Smooth muscle cell (in vitro differentiated cells): ENCODE measurements around the gene SERTAD3. TPM values are rescaled to one million over a fixed set of nuclear protein-coding genes. Genes with fewer than 3 reads are reported as not detected.

Source experiments
- DNase-seq: peaks from one replicate; lab custom pipeline; 2025; ENCODE audit not compliant: unreplicated experiment; lab: John Stamatoyannopoulos, UW
- H2AFZ ChIP-seq: fragments of 200-600 bp; sonication (generic); 2 replicates; pipeline ENCODE4 v1.6.0; 2016; ENCODE audit warnings: antibody characterized with exemption, low read depth, mild to moderate bottlenecking
- H3F3A ChIP-seq: fragments of 200-600 bp; sonication (generic); 2 replicates; pipeline ENCODE4 v1.6.0; 2017; ENCODE audit warnings: antibody characterized with exemption, low read depth
- H3K27ac ChIP-seq: fragments of 200-600 bp; sonication (generic); 2 replicates; pipeline ENCODE4 v1.5.1; 2016; ENCODE audit warnings: low read depth, mild to moderate bottlenecking
- H3K27me3 ChIP-seq: fragments of 200-600 bp; sonication (generic); 2 replicates; pipeline ENCODE4 v1.6.1; 2016; ENCODE audit warnings: low read depth, mild to moderate bottlenecking
- H3K36me3 ChIP-seq: fragments of 200-600 bp; sonication (generic); 2 replicates; pipeline ENCODE4 v1.5.1; 2016; ENCODE audit warnings: low read depth
- H3K4me1 ChIP-seq: fragments of 200-600 bp; sonication (generic); 2 replicates; pipeline ENCODE4 v1.5.1; 2016; ENCODE audit warnings: low read depth
- H3K4me2 ChIP-seq: fragments of 200-600 bp; sonication (generic); 2 replicates; pipeline ENCODE4 v1.6.0; 2016; ENCODE audit warnings: mild to moderate bottlenecking
- H3K4me3 ChIP-seq: fragments of 200-600 bp; sonication (generic); 2 replicates; pipeline ENCODE4 v1.5.1; 2016; ENCODE audit warnings: mild to moderate bottlenecking
- H3K79me2 ChIP-seq: fragments of 200-600 bp; sonication (generic); 2 replicates; pipeline ENCODE4 v1.6.0; 2016; ENCODE audit warnings: low read depth, mild to moderate bottlenecking
- H3K9ac ChIP-seq: fragments of 200-600 bp; sonication (generic); 2 replicates; pipeline ENCODE4 v1.6.0; 2016; ENCODE audit warnings: low read depth
- H3K9me3 ChIP-seq: fragments of 200-600 bp; sonication (generic); replicated peaks from 2 replicates; pipeline ENCODE4 v1.5.1; 2016; ENCODE audit warnings: low read depth
- H4K20me1 ChIP-seq: fragments of 200-600 bp; sonication (generic); 2 replicates; pipeline ENCODE4 v1.6.0; 2016; ENCODE audit warnings: low read depth
- CTCF ChIP-seq: fragments of 200-600 bp; sonication (generic); IDR thresholded peaks from 2 replicates; pipeline ENCODE4 v1.5.1; 2017; ENCODE audit warnings: borderline replicate concordance, mild to moderate bottlenecking, antibody characterized with exemption; ENCODE audit not compliant: insufficient read depth, poor library complexity, severe bottlenecking
- WGBS: methylation state at CpG from one replicate; pipeline ENCODE4 v1.1.7; 2016; ENCODE audit warnings: low lambda C conversion rate; 5-methylcytosine and 5-hydroxymethylcytosine counted together
- polyA plus RNA-seq: library from polyadenylated mRNA; unstranded; fragments of >200 nt; fragmentation: Nextera tagmentation; extraction: Ambion mirVana; gene quantifications from 2 replicates; pipeline ENCODE4 v1.2.1, GENCODE V29; 2016
- total RNA-seq: library from RNA; depleted of rRNA; stranded (reverse); fragments of >200 nt; gene quantifications from 2 replicates; pipeline ENCODE4 v1.2.3, GENCODE V29; 2014

Gene SERTAD3
- total and polyA plus RNA-seq, 2 experiments from 2014 or later, result 43.1 to 82.9 TPM

GRCh38 chr19:40407714-40408597 lies 36.2 kb downstream of the SERTAD3 start:
- no peaks in the 10 kb centered on the region for H3K4me1 ChIP-seq
- no peaks in the 10 kb centered on the region for H4K20me1 ChIP-seq
- H2AFZ ChIP-seq, result no peak overlapping the region
- no peaks in the 10 kb centered on the region for H3K27me3 ChIP-seq
- H3F3A ChIP-seq, result no peaks in the 10 kb centered on the region
- H3K36me3 ChIP-seq, result no peaks in the 10 kb centered on the region
- TF ChIP-seq CTCF, result no peak
- no peak overlapping the region for H3K4me2 ChIP-seq
- H3K27ac ChIP-seq, result no peak overlapping the region
- H3K4me3 ChIP-seq, result no peak overlapping the region
- H3K79me2 ChIP-seq, result no peaks in the 10 kb centered on the region
- no peak overlapping the region for H3K9ac ChIP-seq
- no peak for DNase-seq
- H3K9me3 ChIP-seq, result no peaks in the 10 kb centered on the region
- WGBS, result 91% methylated on average over 22 of the region's 22 CpGs

GRCh38 chr19:40403262-40403984 lies 40.7 kb downstream of the SERTAD3 start:
- WGBS, result 3% methylated on average over 39 of the region's 41 CpGs
- H3K4me2 ChIP-seq, result peak overlapping the region; percentile 83

GRCh38 chr19:40400559-40400958 lies 43.6 kb downstream of the SERTAD3 start:
- Histone ChIP-seq H3K27me3 (no peaks in the 10 kb centered on the region), H3K4me1 (no peaks in the 10 kb centered on the region), H4K20me1 (no peaks in the 10 kb centered on the region), H3K4me3 (no peak overlapping the region), H3K4me2 (no peak overlapping the region), H3F3A (no peaks in the 10 kb centered on the region), H3K27ac (no peak overlapping the region), H3K9me3 (no peaks in the 10 kb centered on the region), H2AFZ (no peak overlapping the region), H3K79me2 (no peaks in the 10 kb centered on the region), H3K9ac (no peak overlapping the region), H3K36me3 (no peaks in the 10 kb centered on the region)
- no peak for TF ChIP-seq CTCF
- WGBS, result 38% methylated on average over 2 of the region's 3 CpGs
- no peak for DNase-seq

More at GRCh38 chr19:40403262-40403984, 40.7 kb downstream of the SERTAD3 start:
- Histone ChIP-seq H3K36me3 (no peaks in the 10 kb centered on the region), H3K79me2 (no peaks in the 10 kb centered on the region), H2AFZ (peak overlapping the region; percentile 50), H3K27me3 (no peaks in the 10 kb centered on the region), H3K4me1 (no peaks in the 10 kb centered on the region), H3K9me3 (no peaks in the 10 kb centered on the region), H4K20me1 (no peaks in the 10 kb centered on the region), H3K4me3 (peak overlapping the region; percentile 62), H3K9ac (peak overlapping the region; percentile 20), H3K27ac (peak overlapping the region; percentile 41), H3F3A (no peaks in the 10 kb centered on the region)
- peak; percentile 79 for DNase-seq
- no peak for TF ChIP-seq CTCF
